Gastrocnemius medialis (tissue), 4 donors: ENCODE measurements around the gene JAKMIP1. TPM values are rescaled to one million over a fixed set of nuclear protein-coding genes. Genes with fewer than 3 reads are reported as not detected.

ENCODE experiments used
- ATAC-seq, 2 donors: fragments of 150-250 bp; one replicate each; pipeline ENCODE4 v1.9.1; 2016
- DNase-seq, 2 donors: peaks; one replicate each; pipeline ENCODE4 v3.0.0-alpha.2; 2019
- H3K27ac ChIP-seq, 4 donors: fragments of 200-600 bp; sonication (generic); 1 replicate in 1 of 4; 2 replicates in 3 of 4; pipeline ENCODE4 v1.5.1; 2016 to 2018; ENCODE audit warnings: mild to moderate bottlenecking in 2 of 4, moderate library complexity in 1 of 4
- H3K27me3 ChIP-seq, 3 donors: fragments of 200-600 bp; sonication (generic) in 2 of 3; 1 replicate in 1 of 3; 2 replicates in 2 of 3; pipeline versions ENCODE4 v1.5.1 to v1.6.0; 2016 to 2019; ENCODE audit warnings: mild to moderate bottlenecking in 1 of 3, moderate library complexity in 1 of 3
- H3K36me3 ChIP-seq, 2 donors: fragments of 200-600 bp; sonication (generic) in 1 of 2; one replicate each; pipeline ENCODE4 v1.5.1; 2017 to 2018
- H3K4me1 ChIP-seq, 2 donors: fragments of 200-600 bp; sonication (generic) in 1 of 2; one replicate each; pipeline ENCODE4 v1.5.1; 2016 to 2017; ENCODE audit warnings: mild to moderate bottlenecking in 2 of 2
- H3K4me3 ChIP-seq, 4 donors: fragments of 200-600 bp; sonication (generic) in 3 of 4; 1 replicate in 1 of 4; 2 replicates in 3 of 4; pipeline ENCODE4 v1.5.1; 2016 to 2019; ENCODE audit warnings: mild to moderate bottlenecking in 2 of 4
- H3K9me3 ChIP-seq, 3 donors: fragments of 200-600 bp; sonication (generic) in 2 of 3; 1 replicate in 1 of 3; 2 replicates in 2 of 3; pipeline ENCODE4 v1.5.1; 2016 to 2019
- CTCF ChIP-seq, 5 experiments: fragments of 450-650 bp in 3 of 5; fragments of 200-600 bp in 2 of 5; sonication (generic) in 2 of 5; IDR thresholded peaks in 4 of 5; conservative IDR thresholded peaks in 1 of 5; 1 replicate in 4 of 5; 2 replicates in 1 of 5; pipeline ENCODE4 v1.5.1; 2016 to 2019; ENCODE audit warnings: antibody characterized with exemption in 5 of 5, mild to moderate bottlenecking in 3 of 5, moderate library complexity in 3 of 5
- POLR2A ChIP-seq, 2 donors: fragments of 450-650 bp; IDR thresholded peaks; one replicate each; pipeline ENCODE4 v1.6.1; 2017; ENCODE audit warnings: antibody characterized with exemption in 2 of 2, mild to moderate bottlenecking in 2 of 2, moderate library complexity in 2 of 2
- in situ Hi-C, 4 donors: fragments of 200-750 bp; cut with MboI; loops; one replicate each; pipeline versions ENCODE4 v1.15.0 to v1.8.0; 2017; ENCODE audit warnings: low sequenced_read_pairs in 4 of 4
- intact Hi-C: fragments of 100-400 bp; cut with DNase I; formaldehyde crosslinking; loops from one replicate; pipeline ENCODE4 v1.15.1; 2023; ENCODE audit warnings: low total_unique reads
- total RNA-seq, 4 donors: library from RNA; depleted of rRNA; stranded (reverse); fragments of >200 nt; gene quantifications; one replicate each; pipeline versions ENCODE4 v1.1.0 to v1.2.3, GENCODE V29; 2016

Gene JAKMIP1
- total RNA-seq, 4 donors from 2014 or later: 0.62 TPM; not detected in 3

- no peak for ATAC-seq
- H3K27me3 ChIP-seq: peaks cover 0 to 7% (median 3%) of the 10 kb centered on the region in 3 donors
- H3K36me3 ChIP-seq: no peaks in the 10 kb centered on the region
- intact Hi-C loops (no loop called here), in situ Hi-C loops (no loop called here)
- H3K4me1 ChIP-seq: no peaks in the 10 kb centered on the region
- TF ChIP-seq POLR2A (IDR thresholded peaks at IDR 0.05): no peak
- no peak for DNase-seq
- H3K4me3 ChIP-seq: no peak within 1 kb of the TSS
- H3K27ac ChIP-seq: no peak within 1 kb of the TSS
- no peaks in the 10 kb centered on the region for H3K9me3 ChIP-seq
These were observed 182.0 kb downstream of the JAKMIP1 start, which contains the start of gene C4orf50 for GRCh38 chr4:6018331-6018730. C4orf50 (minus strand) TSS chr4:6018431.

GRCh38 chr4:6017800-6018199, 182.5 kb downstream of the JAKMIP1 start:
- H3K4me3 ChIP-seq: no peak overlapping the region
- no peak overlapping the region for H3K27ac ChIP-seq
- ATAC-seq: no peak
- H3K4me1 ChIP-seq: no peaks in the 10 kb centered on the region
- peaks cover 0 to 4% (median 3%) of the 10 kb centered on the region in 3 donors for H3K27me3 ChIP-seq
- no peak for TF ChIP-seq POLR2A (IDR thresholded peaks at IDR 0.05)
- no peaks in the 10 kb centered on the region for H3K9me3 ChIP-seq
- DNase-seq: no peak
- in situ Hi-C loops: no loop called here
- intact Hi-C loops: no loop called here
- H3K36me3 ChIP-seq: no peaks in the 10 kb centered on the region

- H3K9me3 ChIP-seq: no peaks in the 10 kb centered on the region
- in situ Hi-C loops (no loop called here), intact Hi-C loops (no loop called here)
- peaks cover 0 to 4% (median 3%) of the 10 kb centered on the region in 3 donors for H3K27me3 ChIP-seq
- H3K4me1 ChIP-seq: no peaks in the 10 kb centered on the region
- no peaks in the 10 kb centered on the region for H3K36me3 ChIP-seq
- no peak overlapping the region for H3K4me3 ChIP-seq
- TF ChIP-seq CTCF (IDR thresholded peaks at IDR 0.05 in 4 of 5, conservative IDR thresholded peaks at IDR 0.05 in 1 of 5) (no peak), POLR2A (IDR thresholded peaks at IDR 0.05) (no peak)
- ATAC-seq: no peak
- H3K27ac ChIP-seq: no peak overlapping the region
- DNase-seq: no peak
These were observed 183.3 kb downstream of the JAKMIP1 start for GRCh38 chr4:6017030-6017429.

GRCh38 chr4:6013564-6013963, 186.8 kb downstream of the JAKMIP1 start:
- no peaks in the 10 kb centered on the region for H3K9me3 ChIP-seq
- intact Hi-C loops (no loop called here), in situ Hi-C loops (no loop called here)
- ATAC-seq: no peak
- TF ChIP-seq CTCF (IDR thresholded peaks at IDR 0.05 in 4 of 5, conservative IDR thresholded peaks at IDR 0.05 in 1 of 5) (no peak), POLR2A (IDR thresholded peaks at IDR 0.05) (no peak)
- H3K36me3 ChIP-seq: no peaks in the 10 kb centered on the region
- no peak for DNase-seq
- no peaks in the 10 kb centered on the region for H3K4me1 ChIP-seq
- peaks cover 0 to 6% (median 0%) of the 10 kb centered on the region in 3 donors for H3K27me3 ChIP-seq
- no peak overlapping the region for H3K27ac ChIP-seq
- H3K4me3 ChIP-seq: no peak overlapping the region

- H3K4me3 ChIP-seq: no peak overlapping the region
- intact Hi-C loops (no loop called here), in situ Hi-C loops (no loop called here)
- TF ChIP-seq POLR2A (IDR thresholded peaks at IDR 0.05) (no peak), CTCF (IDR thresholded peaks at IDR 0.05 in 4 of 5, conservative IDR thresholded peaks at IDR 0.05 in 1 of 5) (no peak)
- no peaks in the 10 kb centered on the region for H3K9me3 ChIP-seq
- DNase-seq (no peak), ATAC-seq (no peak)
- peaks cover 0 to 8% (median 0%) of the 10 kb centered on the region in 3 donors for H3K27me3 ChIP-seq
- H3K4me1 ChIP-seq: no peaks in the 10 kb centered on the region
- no peak overlapping the region for H3K27ac ChIP-seq
- H3K36me3 ChIP-seq: no peaks in the 10 kb centered on the region
These were observed 188.1 kb downstream of the JAKMIP1 start for GRCh38 chr4:6012200-6012599.

GRCh38 chr4:6011686-6012085, 188.7 kb downstream of the JAKMIP1 start:
- no peak for TF ChIP-seq CTCF (IDR thresholded peaks at IDR 0.05 in 4 of 5, conservative IDR thresholded peaks at IDR 0.05 in 1 of 5)
- TF ChIP-seq POLR2A (IDR thresholded peaks at IDR 0.05): no peak
- Histone ChIP-seq H3K36me3 (no peaks in the 10 kb centered on the region), H3K4me3 (no peak overlapping the region), H3K27ac (no peak overlapping the region), H3K27me3 (peaks cover 0 to 8% (median under 1%) of the 10 kb centered on the region in 3 donors), H3K9me3 (no peaks in the 10 kb centered on the region), H3K4me1 (no peaks in the 10 kb centered on the region)
- ATAC-seq (no peak), DNase-seq (no peak)
- in situ Hi-C loops (no loop called here), intact Hi-C loops (no loop called here)
